VCaP (cell line): ENCODE measurements around the gene VOPP1.

Experiments used
- H3K27ac ChIP-seq: fragments of 450-650 bp; 2 replicates; pipeline ENCODE4 v1.5.1; 2017
- TF ChIP-seq, protein P1 (sequence below): fragments of 450-650 bp; conservative IDR thresholded peaks from 2 replicates; pipeline ENCODE4 v1.5.1; 2017; ENCODE audit warnings: mild to moderate bottlenecking, moderate library complexity

The VOPP1 gene

DNA sequence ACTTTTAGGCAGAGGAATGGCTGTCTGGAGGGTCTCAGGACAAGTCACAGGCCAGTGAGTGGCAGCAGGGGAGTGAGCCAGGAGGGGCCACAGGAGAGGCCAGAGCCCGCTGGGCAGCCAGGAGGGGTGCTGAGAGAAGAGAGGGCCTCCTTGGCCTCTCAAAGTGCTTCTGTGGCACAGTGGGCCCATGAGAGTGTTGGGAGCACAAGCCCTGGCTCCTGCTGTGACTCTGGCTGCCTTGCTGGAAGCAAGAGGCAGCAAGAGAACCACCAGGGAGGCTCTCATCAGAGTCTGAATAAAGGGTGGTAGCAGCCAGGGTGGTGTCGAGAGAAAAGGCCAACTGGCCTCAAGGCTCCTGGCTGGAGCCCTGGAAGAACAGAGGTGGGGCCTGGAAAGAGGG is 91.1 kb downstream of the VOPP1 start:
- TF ChIP-seq, protein P1, sequence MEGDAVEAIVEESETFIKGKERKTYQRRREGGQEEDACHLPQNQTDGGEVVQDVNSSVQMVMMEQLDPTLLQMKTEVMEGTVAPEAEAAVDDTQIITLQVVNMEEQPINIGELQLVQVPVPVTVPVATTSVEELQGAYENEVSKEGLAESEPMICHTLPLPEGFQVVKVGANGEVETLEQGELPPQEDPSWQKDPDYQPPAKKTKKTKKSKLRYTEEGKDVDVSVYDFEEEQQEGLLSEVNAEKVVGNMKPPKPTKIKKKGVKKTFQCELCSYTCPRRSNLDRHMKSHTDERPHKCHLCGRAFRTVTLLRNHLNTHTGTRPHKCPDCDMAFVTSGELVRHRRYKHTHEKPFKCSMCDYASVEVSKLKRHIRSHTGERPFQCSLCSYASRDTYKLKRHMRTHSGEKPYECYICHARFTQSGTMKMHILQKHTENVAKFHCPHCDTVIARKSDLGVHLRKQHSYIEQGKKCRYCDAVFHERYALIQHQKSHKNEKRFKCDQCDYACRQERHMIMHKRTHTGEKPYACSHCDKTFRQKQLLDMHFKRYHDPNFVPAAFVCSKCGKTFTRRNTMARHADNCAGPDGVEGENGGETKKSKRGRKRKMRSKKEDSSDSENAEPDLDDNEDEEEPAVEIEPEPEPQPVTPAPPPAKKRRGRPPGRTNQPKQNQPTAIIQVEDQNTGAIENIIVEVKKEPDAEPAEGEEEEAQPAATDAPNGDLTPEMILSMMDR, result no peak
- H3K27ac ChIP-seq, result no peak overlapping the region

DNA sequence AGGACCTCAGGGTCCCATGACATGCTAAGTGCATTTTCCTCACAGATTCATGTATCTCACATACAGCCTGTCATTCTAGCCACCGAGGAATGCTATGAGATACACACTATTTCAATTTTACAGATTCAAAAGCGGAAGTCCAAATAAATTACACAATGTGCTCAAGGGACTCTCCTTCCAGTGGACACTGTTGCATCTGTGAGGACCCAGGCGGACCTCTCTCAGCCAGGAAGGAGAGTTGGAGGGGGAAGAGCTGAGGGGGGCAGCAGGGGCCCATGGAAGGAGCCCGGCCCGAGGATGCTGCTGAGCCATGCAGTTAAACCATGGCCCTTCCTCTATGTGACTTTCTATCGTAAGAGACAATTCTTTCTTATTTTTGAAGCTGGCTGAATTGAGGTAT is 93.6 kb downstream of the VOPP1 start:
- TF ChIP-seq, protein P1, result no peak
- H3K27ac ChIP-seq, result no peak overlapping the region

DNA sequence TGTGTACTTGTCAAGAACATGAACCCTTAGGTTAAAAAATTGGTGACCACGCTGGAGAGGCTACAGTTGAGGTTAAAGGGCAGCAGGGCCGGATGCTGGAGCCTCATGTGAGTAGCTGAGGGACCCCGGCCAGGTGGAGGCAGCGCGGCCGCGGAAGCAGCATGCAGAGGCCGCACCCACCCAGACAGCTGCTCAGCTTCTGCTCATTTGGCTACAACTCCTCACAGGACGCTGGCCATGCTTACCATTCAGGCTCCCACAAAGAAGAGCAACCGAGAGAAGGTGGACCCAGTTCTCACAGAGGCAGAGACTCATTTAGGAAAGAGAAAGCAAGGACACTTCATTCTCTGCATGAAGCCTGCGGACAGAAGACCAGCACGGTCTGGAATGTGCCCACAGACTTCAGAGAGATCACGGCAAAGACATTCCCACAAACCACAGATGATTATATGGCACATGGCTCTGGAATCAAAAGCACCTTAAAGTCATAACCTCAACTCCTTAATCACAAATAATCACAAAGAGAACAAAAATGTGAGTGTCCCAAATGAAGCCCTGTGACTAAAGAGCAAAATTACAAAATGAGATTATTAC is 94.4 kb downstream of the VOPP1 start:
- TF ChIP-seq, protein P1, result no peak
- no peak overlapping the region for H3K27ac ChIP-seq

DNA sequence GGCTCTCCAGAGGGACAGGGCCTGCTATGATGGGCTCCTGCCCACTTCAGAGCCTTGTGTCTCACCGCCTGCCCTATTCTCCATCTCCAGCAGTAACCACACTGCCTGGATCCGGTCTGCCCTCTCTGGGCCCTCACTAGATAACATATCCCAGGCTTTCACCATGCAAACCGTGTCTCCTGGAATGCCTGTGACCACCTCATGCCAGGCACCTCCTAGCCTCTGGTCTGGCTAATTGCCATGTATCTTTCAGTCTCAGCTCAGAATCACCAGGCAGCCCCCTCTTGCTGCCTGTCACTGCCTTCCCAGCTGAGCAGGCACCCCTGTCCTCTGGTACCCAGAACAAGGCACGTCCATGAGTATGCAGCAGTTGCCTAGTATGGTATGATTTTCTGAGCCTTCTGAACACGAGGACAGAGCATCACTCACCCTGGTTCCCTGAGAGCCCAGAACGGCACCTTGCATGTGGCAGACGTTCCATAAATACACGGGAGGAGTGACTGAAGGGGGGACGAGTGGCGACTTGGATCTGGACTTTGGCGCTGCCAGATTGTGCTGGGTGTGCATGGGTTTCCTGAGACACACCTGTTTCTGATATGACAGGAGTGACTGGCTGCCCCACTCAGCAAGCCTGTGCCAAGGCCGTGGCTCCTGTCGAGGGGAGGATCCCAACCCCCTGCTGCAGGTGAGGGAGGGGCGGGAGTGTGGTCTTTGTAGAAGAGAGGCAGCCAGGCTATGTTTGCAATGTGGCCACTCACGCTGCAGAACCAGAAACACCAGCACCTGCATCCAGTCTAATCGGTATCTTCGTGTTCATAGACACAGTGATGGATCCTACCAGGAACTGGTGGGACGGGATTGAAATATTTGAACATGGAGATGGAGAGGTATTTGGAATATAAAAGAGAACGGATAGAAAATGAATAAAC is 95.2 kb downstream of the VOPP1 start:
- no peak overlapping the region for H3K27ac ChIP-seq
- TF ChIP-seq, protein P1, result no peak

DNA sequence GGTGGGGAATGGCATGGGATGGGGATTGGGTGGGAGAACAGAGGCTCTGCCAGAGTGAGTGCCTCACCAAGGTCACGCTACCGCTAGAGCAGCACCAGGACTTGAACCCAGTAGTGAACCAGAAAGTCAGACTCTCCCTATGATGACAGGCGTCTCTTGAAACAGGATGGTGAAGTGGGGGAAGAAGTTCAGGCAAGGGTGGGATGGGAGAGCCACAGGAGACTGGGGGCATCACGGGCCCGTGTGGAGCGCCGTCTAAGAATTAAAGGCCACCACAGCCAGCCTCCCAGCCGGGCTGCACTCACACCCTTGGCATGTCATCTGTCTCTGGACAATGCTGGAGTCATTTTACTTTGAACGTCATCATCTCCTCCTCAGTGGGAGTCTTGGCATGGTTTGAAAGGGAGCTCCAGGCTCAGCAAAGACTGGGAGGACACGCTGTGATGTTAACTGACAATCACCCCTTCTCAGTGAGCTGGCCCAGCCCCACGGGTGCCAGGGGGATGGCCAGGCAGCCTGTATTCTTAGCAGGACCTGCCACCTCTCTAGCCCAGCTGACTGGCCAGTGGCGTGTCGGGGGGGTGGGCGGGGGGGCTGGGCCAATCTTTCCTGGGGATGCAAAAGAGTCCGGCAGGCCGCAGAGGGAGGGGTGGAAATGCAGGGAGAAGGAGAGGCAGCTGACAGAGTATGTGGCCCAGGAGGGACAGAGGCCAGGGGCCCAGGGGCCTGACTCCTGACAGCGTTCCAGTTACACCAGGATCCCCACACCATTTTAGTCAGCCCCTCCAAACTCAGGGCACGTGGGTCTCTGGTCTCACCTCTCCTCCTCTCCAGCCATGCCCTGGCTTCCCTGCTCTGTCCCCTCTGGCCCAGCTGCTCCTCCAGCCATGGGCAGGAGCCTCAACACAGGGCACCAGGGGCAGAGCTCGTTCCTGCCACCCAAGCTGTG is 96.2 kb downstream of the VOPP1 start:
- TF ChIP-seq, protein P1, result no peak
- H3K27ac ChIP-seq, result no peak overlapping the region

DNA sequence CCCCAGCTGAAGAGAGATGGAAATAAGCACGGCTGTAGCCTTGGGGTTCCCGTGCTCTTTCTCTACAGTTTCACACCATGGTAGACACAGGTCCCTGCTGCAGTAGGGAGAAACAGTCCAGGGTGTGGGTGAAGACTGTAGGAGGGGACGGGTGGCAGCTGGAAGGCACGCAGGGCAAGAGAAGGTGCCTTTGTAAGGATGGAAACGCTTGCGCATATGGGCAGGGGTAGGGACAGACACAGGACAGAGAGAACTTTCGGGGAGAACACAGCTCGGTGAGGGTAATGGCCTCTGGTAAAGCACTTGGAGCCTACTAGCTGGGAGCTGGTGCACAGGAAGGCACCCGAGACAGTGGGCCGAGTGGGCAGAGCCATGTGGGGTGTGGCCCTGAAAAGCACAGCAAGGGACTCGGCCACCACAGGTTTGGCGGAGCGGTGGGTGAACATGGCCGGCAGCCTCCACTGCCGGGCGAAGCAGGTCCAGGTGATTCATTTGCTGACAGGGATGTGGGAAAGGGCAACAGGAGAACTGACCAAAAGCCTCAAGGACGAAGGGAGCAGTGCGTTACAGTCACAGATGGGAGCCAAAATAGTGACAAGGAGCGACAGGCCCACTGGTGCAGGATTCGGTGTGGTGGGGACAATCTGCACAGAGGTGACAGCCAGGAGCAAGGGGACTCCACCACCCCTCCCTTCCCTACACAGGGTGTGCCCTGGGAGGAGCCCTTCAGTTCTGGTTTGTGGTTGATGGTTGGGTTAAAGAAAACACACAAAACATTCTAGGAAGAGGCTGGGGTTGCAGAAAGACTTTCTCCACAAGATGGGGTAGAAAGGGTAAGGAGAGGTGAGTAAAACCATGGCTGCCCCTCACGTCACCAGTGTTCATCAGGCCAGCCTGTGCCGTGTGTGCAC is 97.1 kb downstream of the VOPP1 start:
- no peak overlapping the region for H3K27ac ChIP-seq
- TF ChIP-seq, protein P1, result no peak
